Measurements from ENCODE around the gene CCDC28A.

DNA sequence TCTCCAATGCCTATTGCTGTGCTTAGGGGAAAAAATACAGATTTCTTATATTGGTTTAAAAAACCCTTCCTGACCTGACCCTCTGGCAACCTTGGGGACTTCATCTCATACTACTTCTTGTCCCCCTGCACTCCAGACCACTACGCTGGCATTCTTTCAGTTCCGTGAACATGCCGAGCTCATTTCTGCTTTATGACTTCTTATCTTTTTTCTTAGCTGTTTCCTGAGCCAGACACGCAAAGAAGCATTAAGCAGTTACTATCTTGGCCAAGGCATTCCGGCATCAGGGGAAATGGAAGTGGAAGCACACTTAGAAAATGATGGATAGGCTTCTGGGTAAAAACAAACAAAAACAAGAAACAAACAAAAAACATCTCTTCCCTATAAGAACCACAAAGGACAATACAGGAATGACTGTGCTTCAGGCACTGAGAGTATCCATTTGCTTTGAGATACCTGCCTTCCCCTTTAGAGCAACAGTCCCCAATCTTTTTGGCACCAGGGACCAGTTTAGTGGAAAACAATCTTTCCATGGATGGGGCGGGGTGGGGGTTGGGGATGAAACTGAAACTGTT is 4.4 kb upstream of the CCDC28A start:
- TF ChIP-seq, protein P1, sequence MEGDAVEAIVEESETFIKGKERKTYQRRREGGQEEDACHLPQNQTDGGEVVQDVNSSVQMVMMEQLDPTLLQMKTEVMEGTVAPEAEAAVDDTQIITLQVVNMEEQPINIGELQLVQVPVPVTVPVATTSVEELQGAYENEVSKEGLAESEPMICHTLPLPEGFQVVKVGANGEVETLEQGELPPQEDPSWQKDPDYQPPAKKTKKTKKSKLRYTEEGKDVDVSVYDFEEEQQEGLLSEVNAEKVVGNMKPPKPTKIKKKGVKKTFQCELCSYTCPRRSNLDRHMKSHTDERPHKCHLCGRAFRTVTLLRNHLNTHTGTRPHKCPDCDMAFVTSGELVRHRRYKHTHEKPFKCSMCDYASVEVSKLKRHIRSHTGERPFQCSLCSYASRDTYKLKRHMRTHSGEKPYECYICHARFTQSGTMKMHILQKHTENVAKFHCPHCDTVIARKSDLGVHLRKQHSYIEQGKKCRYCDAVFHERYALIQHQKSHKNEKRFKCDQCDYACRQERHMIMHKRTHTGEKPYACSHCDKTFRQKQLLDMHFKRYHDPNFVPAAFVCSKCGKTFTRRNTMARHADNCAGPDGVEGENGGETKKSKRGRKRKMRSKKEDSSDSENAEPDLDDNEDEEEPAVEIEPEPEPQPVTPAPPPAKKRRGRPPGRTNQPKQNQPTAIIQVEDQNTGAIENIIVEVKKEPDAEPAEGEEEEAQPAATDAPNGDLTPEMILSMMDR (IDR thresholded peaks at IDR 0.05): no peak
- TF ChIP-seq POLR2A (IDR thresholded peaks at IDR 0.05): no peak
